NT2/D1 (cell line): ENCODE data around the gene AKR1D1.

Experiments used
- DNase-seq: peaks from one replicate; pipeline ENCODE4 v3.0.0-alpha.2; 2011; ENCODE audit warnings: low read depth, low spot score
- H3K27me3 ChIP-seq: 2 replicates; pipeline ENCODE4 v1.6.0; 2011; ENCODE audit warnings: mild to moderate bottlenecking; ENCODE audit not compliant: insufficient read length, insufficient read depth
- H3K36me3 ChIP-seq: 2 replicates; pipeline ENCODE4 v1.6.1; 2011; ENCODE audit warnings: mild to moderate bottlenecking, low read length, mixed read lengths; ENCODE audit not compliant: insufficient read depth, insufficient read length
- H3K4me1 ChIP-seq: 2 replicates; pipeline ENCODE4 v1.5.1; 2011; ENCODE audit not compliant: insufficient read depth, insufficient read length
- H3K4me3 ChIP-seq: 2 replicates; pipeline ENCODE4 v1.5.1; 2011; ENCODE audit warnings: low read depth; ENCODE audit not compliant: insufficient read length
- H3K9ac ChIP-seq: 2 replicates; pipeline ENCODE4 v1.6.0; 2011; ENCODE audit warnings: low read depth; ENCODE audit not compliant: insufficient read length
- H3K9me3 ChIP-seq: 2 replicates; pipeline ENCODE4 v1.5.1; 2011; ENCODE audit warnings: mild to moderate bottlenecking, low read length; ENCODE audit not compliant: insufficient read depth
- SUZ12 ChIP-seq: IDR thresholded peaks from 2 replicates; pipeline ENCODE4 v1.6.1; 2011; ENCODE audit not compliant: insufficient read length, insufficient read depth; ENCODE audit errors: extremely low read depth
- YY1 ChIP-seq: IDR thresholded peaks from 2 replicates; pipeline ENCODE4 v1.6.1; 2011; ENCODE audit not compliant: insufficient read length, insufficient read depth
- ZNF274 ChIP-seq: IDR thresholded peaks from 2 replicates; pipeline ENCODE4 v1.6.1; 2011; ENCODE audit warnings: mild to moderate bottlenecking, low read depth, low read length

The AKR1D1 gene

GRCh38 chr7:138125598-138126111, 49.4 kb downstream of the AKR1D1 start:
- Histone ChIP-seq H3K9ac (no peak overlapping the region), H3K27me3 (no peaks in the 10 kb centered on the region), H3K4me3 (no peak overlapping the region), H3K9me3 (peaks cover 16% of the 10 kb centered on the region; the same call in 1 of the 2 replicates), H3K4me1 (no peaks in the 10 kb centered on the region), H3K36me3 (no peaks in the 10 kb centered on the region)
- no peak for DNase-seq
- TF ChIP-seq YY1 (no peak), SUZ12 (no peak), ZNF274 (no peak)

- no peak overlapping the region for H3K4me3 ChIP-seq
- H3K36me3 ChIP-seq: no peaks in the 10 kb centered on the region
- no peak for DNase-seq
- no peak for TF ChIP-seq YY1
- TF ChIP-seq ZNF274: no peak
- no peak for TF ChIP-seq SUZ12
- no peaks in the 10 kb centered on the region for H3K27me3 ChIP-seq
- H3K9ac ChIP-seq: no peak overlapping the region
- H3K4me1 ChIP-seq: no peaks in the 10 kb centered on the region
- peaks cover 16% of the 10 kb centered on the region; the same call in 1 of the 2 replicates for H3K9me3 ChIP-seq
Observed at GRCh38 chr7:138126928-138127327, 50.7 kb downstream of the AKR1D1 start.

GRCh38 chr7:138127996-138128395, 51.7 kb downstream of the AKR1D1 start:
- TF ChIP-seq SUZ12 (no peak), YY1 (no peak), ZNF274 (no peak)
- H3K9ac ChIP-seq: no peak overlapping the region
- H3K4me3 ChIP-seq: no peak overlapping the region
- no peak for DNase-seq
- no peaks in the 10 kb centered on the region for H3K36me3 ChIP-seq
- H3K9me3 ChIP-seq: peaks cover 16% of the 10 kb centered on the region; the same call in 1 of the 2 replicates
- no peaks in the 10 kb centered on the region for H3K27me3 ChIP-seq
- no peaks in the 10 kb centered on the region for H3K4me1 ChIP-seq

GRCh38 chr7:138129551-138130165, 53.4 kb downstream of the AKR1D1 start:
- no peak overlapping the region for H3K4me3 ChIP-seq
- H3K36me3 ChIP-seq: no peaks in the 10 kb centered on the region
- H3K27me3 ChIP-seq: no peaks in the 10 kb centered on the region
- TF ChIP-seq YY1 (no peak), ZNF274 (no peak), SUZ12 (no peak)
- no peak for DNase-seq
- no peak overlapping the region for H3K9ac ChIP-seq
- no peaks in the 10 kb centered on the region for H3K4me1 ChIP-seq
- H3K9me3 ChIP-seq: peaks cover 16% of the 10 kb centered on the region; the same call in 1 of the 2 replicates

DNA sequence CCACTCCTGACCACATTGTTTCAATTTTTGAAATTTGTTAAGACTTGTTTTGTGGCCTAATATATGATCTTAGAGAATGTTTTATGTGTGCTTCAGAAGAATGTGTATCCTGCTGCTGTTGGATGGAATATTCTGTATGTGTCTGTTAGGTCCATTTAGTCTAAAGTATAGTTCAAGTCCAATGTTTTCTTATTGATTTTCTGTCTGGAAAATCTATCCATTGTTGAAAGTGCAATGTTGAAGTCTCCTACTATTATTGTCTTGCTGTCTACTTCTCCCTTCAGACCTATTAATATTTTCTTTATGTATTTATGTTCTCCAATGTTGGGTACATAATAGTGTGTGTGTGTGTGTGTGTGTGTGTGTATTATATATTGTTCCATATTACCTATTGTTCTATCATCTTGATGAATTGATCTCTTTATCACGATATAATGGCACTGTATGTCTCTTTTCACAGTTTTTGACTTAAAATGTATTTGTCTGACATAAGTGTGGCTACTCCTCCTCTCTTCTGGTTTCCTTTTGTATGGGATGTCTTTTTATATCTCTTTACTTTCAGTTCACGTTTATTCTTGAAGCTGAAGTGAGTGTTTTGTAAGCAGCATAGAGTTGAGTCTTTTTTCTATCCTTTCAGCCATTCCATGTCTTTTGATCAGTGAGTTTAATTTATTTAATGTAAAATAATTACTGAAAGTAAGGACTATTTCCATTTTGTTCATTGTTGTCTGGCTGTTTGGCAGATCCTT, 61.3 kb downstream of the AKR1D1 start:
- Histone ChIP-seq H3K4me1 (no peaks in the 10 kb centered on the region), H3K36me3 (no peaks in the 10 kb centered on the region), H3K4me3 (no peak overlapping the region), H3K9ac (no peak overlapping the region), H3K9me3 (peaks cover 4% of the 10 kb centered on the region; the same call in 1 of the 2 replicates), H3K27me3 (no peaks in the 10 kb centered on the region)
- TF ChIP-seq SUZ12 (no peak), YY1 (no peak), ZNF274 (no peak)
- DNase-seq: no peak

GRCh38 chr7:138138244-138138643, 62.0 kb downstream of the AKR1D1 start:
- no peaks in the 10 kb centered on the region for H3K36me3 ChIP-seq
- H3K4me1 ChIP-seq: no peaks in the 10 kb centered on the region
- no peaks in the 10 kb centered on the region for H3K27me3 ChIP-seq
- peaks cover 4% of the 10 kb centered on the region; the same call in 1 of the 2 replicates for H3K9me3 ChIP-seq
- TF ChIP-seq ZNF274 (no peak), SUZ12 (no peak), YY1 (no peak)
- no peak overlapping the region for H3K4me3 ChIP-seq
- H3K9ac ChIP-seq: no peak overlapping the region
- DNase-seq: no peak

DNA sequence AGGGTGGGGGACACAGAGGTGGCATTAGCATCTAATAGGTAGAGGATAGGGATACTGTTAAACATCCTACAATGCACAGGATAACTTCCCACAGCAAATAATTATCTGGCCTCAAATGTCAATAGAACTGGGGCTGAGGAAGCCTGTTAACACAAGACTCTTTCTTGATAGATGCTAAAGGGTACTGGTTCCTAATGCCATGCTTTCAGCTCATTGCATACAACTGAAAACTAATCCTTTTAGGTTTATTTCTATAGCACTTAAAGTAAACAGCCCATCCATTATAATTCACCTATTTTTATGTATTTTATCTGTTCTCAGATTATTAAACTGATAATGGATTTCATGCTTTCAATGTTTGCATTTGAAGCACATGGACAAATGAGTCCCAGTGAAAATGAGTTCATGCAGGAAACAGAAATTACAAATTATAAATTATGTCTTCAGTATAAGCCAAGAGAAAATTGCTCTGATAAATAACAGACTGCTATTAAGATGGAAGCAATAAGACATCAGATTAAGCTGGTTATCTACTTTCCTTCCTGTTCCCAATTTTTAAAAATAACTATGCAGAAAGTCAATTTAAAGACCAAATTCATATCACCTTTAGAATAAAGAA, 66.4 kb downstream of the AKR1D1 start:
- H3K36me3 ChIP-seq: no peaks in the 10 kb centered on the region
- no peaks in the 10 kb centered on the region for H3K4me1 ChIP-seq
- no peak overlapping the region for H3K4me3 ChIP-seq
- H3K27me3 ChIP-seq: no peaks in the 10 kb centered on the region
- H3K9me3 ChIP-seq: no peaks in the 10 kb centered on the region
- H3K9ac ChIP-seq: no peak overlapping the region
- no peak for TF ChIP-seq YY1
- no peak for TF ChIP-seq SUZ12
- TF ChIP-seq ZNF274: no peak
- DNase-seq: no peak
